ENCODE data around the gene STK17A.
A peak's percentile ranks its signal among the peaks of the same experiment; 100 is the strongest.
"Not testable (repeated sequence)": the region's sequence is repeated elsewhere in the genome, so short reads cannot be mapped to it uniquely, and the experiment has no call there.

STK17A gene

GRCh38 chr7:43624156-43624555 lies 41.2 kb downstream of the STK17A start:
- Histone ChIP-seq H3K9me3 (ENCODE audit: control insufficient read depth, low read length) (no peaks in the 10 kb centered on the region), H3K9ac (ENCODE audit: low read length) (no peak overlapping the region), H3K36me3 (ENCODE audit: control insufficient read depth, insufficient read depth, low read length, severe bottlenecking) (peaks cover 74% of the 10 kb centered on the region), H3K4me3 (ENCODE audit: low read length) (no peak overlapping the region), H3K27me3 (replicated peaks; ENCODE audit: control insufficient read depth, insufficient read depth, low read length) (no peaks in the 10 kb centered on the region), H3K4me1 (ENCODE audit: control insufficient read depth, insufficient read depth, low read length) (peaks cover 30% of the 10 kb centered on the region)
- DNase-seq (ENCODE audit: low read depth) = no peak

GRCh38 chr7:43625453-43625852 lies 42.5 kb downstream of the STK17A start:
- no peaks in the 10 kb centered on the region for H3K9me3 ChIP-seq (ENCODE audit: control insufficient read depth, low read length)
- H3K36me3 ChIP-seq (ENCODE audit: control insufficient read depth, insufficient read depth, low read length, severe bottlenecking) = peaks cover 69% of the 10 kb centered on the region
- H3K4me3 ChIP-seq (ENCODE audit: low read length) = no peak overlapping the region
- H3K9ac ChIP-seq (ENCODE audit: low read length) = no peak overlapping the region
- H3K4me1 ChIP-seq (ENCODE audit: control insufficient read depth, insufficient read depth, low read length) = peaks cover 20% of the 10 kb centered on the region
- DNase-seq (ENCODE audit: low read depth) = no peak
- H3K27me3 ChIP-seq (replicated peaks; ENCODE audit: control insufficient read depth, insufficient read depth, low read length) = no peaks in the 10 kb centered on the region

- Histone ChIP-seq H3K9ac (ENCODE audit: low read length) (no peak overlapping the region), H3K36me3 (ENCODE audit: control insufficient read depth, insufficient read depth, low read length, severe bottlenecking) (peaks cover 74% of the 10 kb centered on the region)
- no peak for DNase-seq (ENCODE audit: low read depth)
Observed at GRCh38 chr7:43625980-43626379, 43.1 kb downstream of the STK17A start.

GRCh38 chr7:43626695-43627094 lies 43.8 kb downstream of the STK17A start:
- Histone ChIP-seq H3K9me3 (ENCODE audit: control insufficient read depth, low read length) (no peaks in the 10 kb centered on the region), H3K4me1 (ENCODE audit: control insufficient read depth, insufficient read depth, low read length) (peaks cover 20% of the 10 kb centered on the region), H3K9ac (ENCODE audit: low read length) (no peak overlapping the region), H3K4me3 (ENCODE audit: low read length) (no peak overlapping the region), H3K36me3 (ENCODE audit: control insufficient read depth, insufficient read depth, low read length, severe bottlenecking) (peaks cover 73% of the 10 kb centered on the region), H3K27me3 (replicated peaks; ENCODE audit: control insufficient read depth, insufficient read depth, low read length) (no peaks in the 10 kb centered on the region)
- DNase-seq (ENCODE audit: low read depth) = no peak

More at GRCh38 chr7:43625980-43626379, 43.1 kb downstream of the STK17A start:
- no peaks in the 10 kb centered on the region for H3K27me3 ChIP-seq (replicated peaks; ENCODE audit: control insufficient read depth, insufficient read depth, low read length)
- peaks cover 20% of the 10 kb centered on the region for H3K4me1 ChIP-seq (ENCODE audit: control insufficient read depth, insufficient read depth, low read length)
- no peaks in the 10 kb centered on the region for H3K9me3 ChIP-seq (ENCODE audit: control insufficient read depth, low read length)
- no peak overlapping the region for H3K4me3 ChIP-seq (ENCODE audit: low read length)

GRCh38 chr7:43627798-43628197 lies 44.9 kb downstream of the STK17A start:
- H3K9ac ChIP-seq (ENCODE audit: low read length); H3K9me3 ChIP-seq (ENCODE audit: control insufficient read depth, low read length); H3K4me3 ChIP-seq (ENCODE audit: low read length); DNase-seq (ENCODE audit: low read depth); H3K27me3 ChIP-seq (replicated peaks; ENCODE audit: control insufficient read depth, insufficient read depth, low read length): not testable (repeated sequence)
- Histone ChIP-seq H3K36me3 (ENCODE audit: control insufficient read depth, insufficient read depth, low read length, severe bottlenecking) (peaks cover 79% of the 10 kb centered on the region), H3K4me1 (ENCODE audit: control insufficient read depth, insufficient read depth, low read length) (peaks cover 20% of the 10 kb centered on the region)

DNA sequence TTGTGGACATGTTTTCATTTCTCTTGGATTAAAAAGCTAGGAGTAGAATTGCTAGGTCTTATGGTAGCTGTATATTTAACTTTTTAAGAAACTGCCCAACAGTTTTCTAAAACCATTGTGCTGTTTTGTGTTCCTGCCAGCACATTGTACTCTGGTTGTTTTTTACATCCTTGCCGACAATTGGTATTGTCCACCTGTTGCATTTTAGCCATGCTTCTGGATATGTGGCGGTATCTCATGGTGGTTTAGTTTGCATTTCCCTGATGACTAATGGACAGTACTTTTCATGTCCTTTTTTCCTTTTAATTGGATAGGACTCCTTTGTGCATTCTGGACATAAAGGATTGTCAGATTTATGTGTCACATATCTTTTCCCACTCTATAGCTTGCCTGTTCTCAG lies 45.5 kb downstream of the STK17A start:
- DNase-seq (ENCODE audit: low read depth) = no peak
- Histone ChIP-seq H3K36me3 (ENCODE audit: control insufficient read depth, insufficient read depth, low read length, severe bottlenecking) (peaks cover 81% of the 10 kb centered on the region), H3K27me3 (replicated peaks; ENCODE audit: control insufficient read depth, insufficient read depth, low read length) (no peaks in the 10 kb centered on the region), H3K4me1 (ENCODE audit: control insufficient read depth, insufficient read depth, low read length) (peaks cover 18% of the 10 kb centered on the region), H3K9ac (ENCODE audit: low read length) (no peak overlapping the region), H3K4me3 (ENCODE audit: low read length) (no peak overlapping the region), H3K9me3 (ENCODE audit: control insufficient read depth, low read length) (no peaks in the 10 kb centered on the region)

DNA sequence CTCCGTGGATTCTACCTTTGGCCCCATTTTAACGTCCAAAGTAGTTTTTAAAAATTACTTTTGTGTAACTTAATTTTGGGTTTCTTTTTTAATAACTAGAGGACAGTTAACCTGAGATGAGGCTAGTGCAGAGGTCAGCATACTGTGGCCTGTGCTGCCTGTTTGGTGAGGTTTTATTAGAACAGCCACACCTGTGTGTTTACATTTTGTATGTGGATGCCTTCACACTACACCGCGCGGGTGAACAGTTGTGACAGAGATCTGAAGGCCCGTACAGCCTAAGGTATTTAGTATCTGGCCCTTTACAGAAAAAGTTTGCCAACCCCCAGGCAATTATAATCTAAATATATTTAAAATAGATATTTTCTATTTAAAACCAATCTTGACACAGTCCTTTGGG lies 46.9 kb downstream of the STK17A start:
- Histone ChIP-seq H3K9ac (ENCODE audit: low read length) (no peak overlapping the region), H3K36me3 (ENCODE audit: control insufficient read depth, insufficient read depth, low read length, severe bottlenecking) (peaks cover 81% of the 10 kb centered on the region), H3K27me3 (replicated peaks; ENCODE audit: control insufficient read depth, insufficient read depth, low read length) (no peaks in the 10 kb centered on the region), H3K4me1 (ENCODE audit: control insufficient read depth, insufficient read depth, low read length) (peaks cover 4% of the 10 kb centered on the region), H3K9me3 (ENCODE audit: control insufficient read depth, low read length) (no peaks in the 10 kb centered on the region), H3K4me3 (ENCODE audit: low read length) (no peak overlapping the region)
- no peak for DNase-seq (ENCODE audit: low read depth)

DNA sequence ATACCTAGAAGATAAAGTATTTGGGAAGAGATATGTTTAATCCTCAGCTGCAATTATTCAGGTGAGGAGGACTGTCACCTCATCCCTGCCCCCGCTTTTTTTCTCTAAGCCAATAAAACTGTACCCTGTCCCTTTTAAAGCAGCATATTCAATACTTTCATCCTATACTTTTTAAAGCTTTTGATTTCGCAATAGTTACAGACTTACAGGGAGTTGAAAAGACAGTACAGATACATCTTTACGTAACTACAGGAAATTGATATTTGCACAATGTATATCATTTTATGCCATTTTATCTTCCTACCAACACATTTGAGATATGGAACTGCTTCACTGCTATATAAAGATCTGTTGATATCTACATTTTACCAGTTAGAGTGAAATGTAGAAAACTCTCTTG lies 47.6 kb downstream of the STK17A start:
- peak; percentile 34 for DNase-seq (ENCODE audit: low read depth)
- no peaks in the 10 kb centered on the region for H3K4me1 ChIP-seq (ENCODE audit: control insufficient read depth, insufficient read depth, low read length)
- peaks cover 80% of the 10 kb centered on the region for H3K36me3 ChIP-seq (ENCODE audit: control insufficient read depth, insufficient read depth, low read length, severe bottlenecking)
- no peaks in the 10 kb centered on the region for H3K27me3 ChIP-seq (replicated peaks; ENCODE audit: control insufficient read depth, insufficient read depth, low read length)
- H3K4me3 ChIP-seq (ENCODE audit: low read length) = no peak overlapping the region
- H3K9ac ChIP-seq (ENCODE audit: low read length) = no peak overlapping the region
- H3K9me3 ChIP-seq (ENCODE audit: control insufficient read depth, low read length) = no peaks in the 10 kb centered on the region

DNA sequence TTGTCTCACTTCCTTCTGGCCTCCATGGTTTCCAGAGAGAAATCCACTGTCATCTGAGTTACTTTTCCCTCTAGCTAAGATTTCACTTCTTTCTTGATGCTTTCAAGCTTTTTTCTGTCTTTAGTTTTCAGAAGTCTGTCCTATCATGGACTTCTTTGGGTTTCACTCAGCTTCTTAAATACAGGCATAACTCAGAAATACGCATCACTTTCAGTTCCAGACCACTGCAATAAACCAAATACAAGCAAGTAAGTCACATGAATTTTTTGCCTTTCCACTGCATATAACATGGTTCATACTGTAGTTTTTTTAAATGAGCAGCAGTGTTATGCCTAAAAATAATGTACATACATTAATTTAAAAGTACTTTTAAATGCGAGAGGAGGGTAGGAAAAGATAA lies 48.7 kb downstream of the STK17A start:
- Histone ChIP-seq H3K27me3 (replicated peaks; ENCODE audit: control insufficient read depth, insufficient read depth, low read length) (no peaks in the 10 kb centered on the region), H3K4me3 (ENCODE audit: low read length) (no peak overlapping the region), H3K4me1 (ENCODE audit: control insufficient read depth, insufficient read depth, low read length) (no peaks in the 10 kb centered on the region), H3K36me3 (ENCODE audit: control insufficient read depth, insufficient read depth, low read length, severe bottlenecking) (peaks cover 80% of the 10 kb centered on the region), H3K9me3 (ENCODE audit: control insufficient read depth, low read length) (no peaks in the 10 kb centered on the region), H3K9ac (ENCODE audit: low read length) (no peak overlapping the region)
- no peak for DNase-seq (ENCODE audit: low read depth)

- H3K27me3 ChIP-seq (replicated peaks; ENCODE audit: control insufficient read depth, insufficient read depth, low read length) = no peaks in the 10 kb centered on the region
- DNase-seq (ENCODE audit: low read depth) = no peak
- peaks cover under 1% of the 10 kb centered on the region for H3K4me1 ChIP-seq (ENCODE audit: control insufficient read depth, insufficient read depth, low read length)
- peaks cover 80% of the 10 kb centered on the region for H3K36me3 ChIP-seq (ENCODE audit: control insufficient read depth, insufficient read depth, low read length, severe bottlenecking)
- no peak overlapping the region for H3K9ac ChIP-seq (ENCODE audit: low read length)
- no peak overlapping the region for H3K4me3 ChIP-seq (ENCODE audit: low read length)
- H3K9me3 ChIP-seq (ENCODE audit: control insufficient read depth, low read length) = no peaks in the 10 kb centered on the region
Observed at GRCh38 chr7:43632746-43633145, 49.8 kb downstream of the STK17A start.

- H3K27me3 ChIP-seq (replicated peaks; ENCODE audit: control insufficient read depth, insufficient read depth, low read length) = no peaks in the 10 kb centered on the region
- peaks cover 81% of the 10 kb centered on the region for H3K36me3 ChIP-seq (ENCODE audit: control insufficient read depth, insufficient read depth, low read length, severe bottlenecking)
- DNase-seq (ENCODE audit: low read depth) = no peak
- H3K9ac ChIP-seq (ENCODE audit: low read length) = no peak overlapping the region
- no peaks in the 10 kb centered on the region for H3K9me3 ChIP-seq (ENCODE audit: control insufficient read depth, low read length)
- H3K4me3 ChIP-seq (ENCODE audit: low read length) = no peak overlapping the region
- peaks cover 7% of the 10 kb centered on the region for H3K4me1 ChIP-seq (ENCODE audit: control insufficient read depth, insufficient read depth, low read length)
Observed at GRCh38 chr7:43634384-43634783, 51.5 kb downstream of the STK17A start.

GRCh38 chr7:43636093-43636492 lies 53.2 kb downstream of the STK17A start:
- Histone ChIP-seq H3K9me3 (ENCODE audit: control insufficient read depth, low read length) (no peaks in the 10 kb centered on the region), H3K4me3 (ENCODE audit: low read length) (no peak overlapping the region), H3K4me1 (ENCODE audit: control insufficient read depth, insufficient read depth, low read length) (peaks cover 24% of the 10 kb centered on the region), H3K27me3 (replicated peaks; ENCODE audit: control insufficient read depth, insufficient read depth, low read length) (no peaks in the 10 kb centered on the region), H3K9ac (ENCODE audit: low read length) (no peak overlapping the region), H3K36me3 (ENCODE audit: control insufficient read depth, insufficient read depth, low read length, severe bottlenecking) (peaks cover 83% of the 10 kb centered on the region)
- peak; percentile 65 for DNase-seq (ENCODE audit: low read depth)
